ENCODE measurements around the gene MPHOSPH10.

DNA sequence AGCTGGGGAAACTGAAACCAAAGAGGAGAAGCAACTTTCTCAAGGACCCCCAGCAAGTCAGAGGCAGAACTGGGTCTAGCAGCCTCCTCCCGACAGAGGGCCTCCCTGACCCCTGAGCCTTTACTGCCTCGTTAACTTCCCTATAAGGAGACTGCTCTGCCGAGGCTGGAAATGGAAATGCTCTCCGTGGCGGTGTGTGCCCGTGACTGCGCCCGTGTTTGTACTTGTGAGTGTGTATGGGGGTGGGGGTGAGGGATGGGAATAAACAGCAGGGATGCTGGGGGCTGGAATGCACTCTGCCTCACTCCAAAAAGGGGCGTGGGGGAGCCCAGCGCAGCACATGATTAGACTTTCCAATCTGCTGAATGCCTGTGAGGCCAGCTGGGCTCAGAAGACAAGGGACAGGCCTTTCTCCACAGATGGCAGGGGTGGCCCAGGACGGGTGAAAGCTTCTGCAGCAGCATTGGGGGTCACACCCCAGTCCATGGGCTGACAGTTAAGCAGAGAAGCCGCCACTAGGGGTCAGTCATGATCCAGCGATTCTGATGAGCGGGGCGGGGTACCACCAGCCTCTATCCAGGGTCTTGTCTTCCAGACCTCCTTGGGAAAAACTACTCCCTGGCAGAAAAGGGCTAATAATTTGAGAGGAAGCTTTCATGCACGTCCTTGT lies 26.8 kb downstream of the MPHOSPH10 start:
- TF ChIP-seq, protein P1, sequence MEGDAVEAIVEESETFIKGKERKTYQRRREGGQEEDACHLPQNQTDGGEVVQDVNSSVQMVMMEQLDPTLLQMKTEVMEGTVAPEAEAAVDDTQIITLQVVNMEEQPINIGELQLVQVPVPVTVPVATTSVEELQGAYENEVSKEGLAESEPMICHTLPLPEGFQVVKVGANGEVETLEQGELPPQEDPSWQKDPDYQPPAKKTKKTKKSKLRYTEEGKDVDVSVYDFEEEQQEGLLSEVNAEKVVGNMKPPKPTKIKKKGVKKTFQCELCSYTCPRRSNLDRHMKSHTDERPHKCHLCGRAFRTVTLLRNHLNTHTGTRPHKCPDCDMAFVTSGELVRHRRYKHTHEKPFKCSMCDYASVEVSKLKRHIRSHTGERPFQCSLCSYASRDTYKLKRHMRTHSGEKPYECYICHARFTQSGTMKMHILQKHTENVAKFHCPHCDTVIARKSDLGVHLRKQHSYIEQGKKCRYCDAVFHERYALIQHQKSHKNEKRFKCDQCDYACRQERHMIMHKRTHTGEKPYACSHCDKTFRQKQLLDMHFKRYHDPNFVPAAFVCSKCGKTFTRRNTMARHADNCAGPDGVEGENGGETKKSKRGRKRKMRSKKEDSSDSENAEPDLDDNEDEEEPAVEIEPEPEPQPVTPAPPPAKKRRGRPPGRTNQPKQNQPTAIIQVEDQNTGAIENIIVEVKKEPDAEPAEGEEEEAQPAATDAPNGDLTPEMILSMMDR (IDR thresholded peaks at IDR 0.05), result peak in 3 of 4 experiments; percentile 27 to 50 (median 45)
- TF ChIP-seq POLR2A (IDR thresholded peaks at IDR 0.05), result no peak

Measured in uterus (tissue), 2 donors.